SK-N-SH (cell line): ENCODE results near the gene CASS4.
"Not testable (repeated sequence)": the region's sequence is repeated elsewhere in the genome, so short reads cannot be mapped to it uniquely, and the experiment has no call there.

ENCODE experiments used
- CHD2 ChIP-seq: fragments of 150-350 bp; IDR thresholded peaks from 2 replicates; pipeline ENCODE4 v1.6.1; 2018; ENCODE audit warnings: low read length; ENCODE audit not compliant: partially characterized antibody
- EP300 ChIP-seq, 2 experiments: IDR thresholded peaks; 2 replicates each; pipeline versions ENCODE4 v1.4.0 to v1.6.1; 2012; ENCODE audit warnings: borderline replicate concordance in 1 of 2, low read depth in 1 of 2, low read length in 1 of 2
- FOSL2 ChIP-seq: IDR thresholded peaks from 2 replicates; pipeline ENCODE4 v1.4.0; 2012; ENCODE audit warnings: low read depth, mild to moderate bottlenecking, moderate library complexity, borderline replicate concordance
- IRF3 ChIP-seq: fragments of 150-350 bp; IDR thresholded peaks from 2 replicates; pipeline ENCODE4 v1.6.1; 2016; ENCODE audit warnings: mild to moderate bottlenecking, low read depth, low read length
- JUND ChIP-seq: IDR thresholded peaks from 2 replicates; pipeline ENCODE4 v1.4.0; 2012
- NFIC ChIP-seq: IDR thresholded peaks from 2 replicates; pipeline ENCODE4 v1.4.0; 2012; ENCODE audit warnings: borderline replicate concordance
- POLR2AphosphoS5 ChIP-seq: IDR thresholded peaks from 2 replicates; pipeline ENCODE4 v1.6.1; 2012; ENCODE audit warnings: low read depth, low read length
- RXRA ChIP-seq: IDR thresholded peaks from 2 replicates; pipeline ENCODE4 v1.4.0; 2012; ENCODE audit warnings: low read depth, mild to moderate bottlenecking, borderline replicate concordance
- SIN3A ChIP-seq: IDR thresholded peaks from 2 replicates; pipeline ENCODE4 v1.6.1; 2012; ENCODE audit warnings: low read depth, mild to moderate bottlenecking, low read length, moderate library complexity, borderline replicate concordance
- TEAD4 ChIP-seq: IDR thresholded peaks from 2 replicates; pipeline ENCODE4 v1.4.0; 2012; ENCODE audit warnings: mild to moderate bottlenecking, borderline replicate concordance; ENCODE audit not compliant: insufficient read depth
- USF2 ChIP-seq: fragments of 150-350 bp; IDR thresholded peaks from 2 replicates; pipeline ENCODE4 v1.6.1; 2017; ENCODE audit warnings: antibody characterized with exemption, low read length, low read depth, borderline replicate concordance
- YY1 ChIP-seq: IDR thresholded peaks from 2 replicates; pipeline ENCODE4 v1.4.0; 2012; ENCODE audit warnings: low read depth, mild to moderate bottlenecking
- TF ChIP-seq, protein P1 (sequence below): fragments of 200-600 bp; sonication (generic); IDR thresholded peaks from 2 replicates; pipeline ENCODE4 v1.6.1; 2017; ENCODE audit warnings: antibody characterized with exemption, mild to moderate bottlenecking, moderate library complexity
- TF ChIP-seq, protein P2 (sequence below): IDR thresholded peaks from 2 replicates; pipeline ENCODE4 v1.4.0; 2012; ENCODE audit warnings: low read depth, borderline replicate concordance

- not testable (repeated sequence) for TF ChIP-seq CHD2; NFIC; USF2; EP300 (IDR thresholded peaks at IDR 0.05; ENCODE audit: borderline replicate concordance in 1 of 2, low read depth in 1 of 2, low read length in 1 of 2); SIN3A; TEAD4; RXRA; JUND; POLR2AphosphoS5; YY1; IRF3; FOSL2
- TF ChIP-seq, protein P1, sequence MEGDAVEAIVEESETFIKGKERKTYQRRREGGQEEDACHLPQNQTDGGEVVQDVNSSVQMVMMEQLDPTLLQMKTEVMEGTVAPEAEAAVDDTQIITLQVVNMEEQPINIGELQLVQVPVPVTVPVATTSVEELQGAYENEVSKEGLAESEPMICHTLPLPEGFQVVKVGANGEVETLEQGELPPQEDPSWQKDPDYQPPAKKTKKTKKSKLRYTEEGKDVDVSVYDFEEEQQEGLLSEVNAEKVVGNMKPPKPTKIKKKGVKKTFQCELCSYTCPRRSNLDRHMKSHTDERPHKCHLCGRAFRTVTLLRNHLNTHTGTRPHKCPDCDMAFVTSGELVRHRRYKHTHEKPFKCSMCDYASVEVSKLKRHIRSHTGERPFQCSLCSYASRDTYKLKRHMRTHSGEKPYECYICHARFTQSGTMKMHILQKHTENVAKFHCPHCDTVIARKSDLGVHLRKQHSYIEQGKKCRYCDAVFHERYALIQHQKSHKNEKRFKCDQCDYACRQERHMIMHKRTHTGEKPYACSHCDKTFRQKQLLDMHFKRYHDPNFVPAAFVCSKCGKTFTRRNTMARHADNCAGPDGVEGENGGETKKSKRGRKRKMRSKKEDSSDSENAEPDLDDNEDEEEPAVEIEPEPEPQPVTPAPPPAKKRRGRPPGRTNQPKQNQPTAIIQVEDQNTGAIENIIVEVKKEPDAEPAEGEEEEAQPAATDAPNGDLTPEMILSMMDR: not testable (repeated sequence)
- TF ChIP-seq, protein P2, sequence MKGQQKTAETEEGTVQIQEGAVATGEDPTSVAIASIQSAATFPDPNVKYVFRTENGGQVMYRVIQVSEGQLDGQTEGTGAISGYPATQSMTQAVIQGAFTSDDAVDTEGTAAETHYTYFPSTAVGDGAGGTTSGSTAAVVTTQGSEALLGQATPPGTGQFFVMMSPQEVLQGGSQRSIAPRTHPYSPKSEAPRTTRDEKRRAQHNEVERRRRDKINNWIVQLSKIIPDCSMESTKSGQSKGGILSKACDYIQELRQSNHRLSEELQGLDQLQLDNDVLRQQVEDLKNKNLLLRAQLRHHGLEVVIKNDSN: not testable (repeated sequence)
Observed at GRCh38 chr20:56411287-56411686, 773 bp upstream of the CASS4 start.
